Nephron progenitor cell (in vitro differentiated cells): ENCODE results near the gene BBLN.
"Not testable (repeated sequence)": the region's sequence is repeated elsewhere in the genome, so short reads cannot be mapped to it uniquely, and the experiment has no call there.

Source experiments
- DNase-seq: peaks from one replicate; pipeline ENCODE4 v3.0.0; 2021
- H3K27ac Mint-ChIP-seq: 2 replicates; pipeline ENCODE4 v1.8.0; 2021; ENCODE audit warnings: mild to moderate bottlenecking, moderate library complexity, mixed read lengths
- H3K27me3 Mint-ChIP-seq: 2 replicates; pipeline ENCODE4 v1.8.0; 2021; ENCODE audit warnings: mild to moderate bottlenecking, low read depth, mixed read lengths; ENCODE audit not compliant: poor library complexity
- H3K36me3 Mint-ChIP-seq: 2 replicates; pipeline ENCODE4 v1.8.0; 2021; ENCODE audit warnings: low read depth, mixed read lengths
- H3K4me1 Mint-ChIP-seq: 2 replicates; pipeline ENCODE4 v1.8.0; 2021; ENCODE audit warnings: mixed read lengths
- H3K4me3 Mint-ChIP-seq: 2 replicates; pipeline ENCODE4 v1.8.0; 2021; ENCODE audit warnings: mild to moderate bottlenecking, moderate library complexity, mixed read lengths
- H3K9me3 Mint-ChIP-seq: 2 replicates; pipeline ENCODE4 v1.8.0; 2021; ENCODE audit warnings: mild to moderate bottlenecking, moderate library complexity, mixed read lengths
- CTCF ChIP-seq: fragments of 200-600 bp; sonication (generic); IDR thresholded peaks from 2 replicates; pipeline ENCODE4 v1.5.0; 2021; ENCODE audit warnings: antibody characterized with exemption

Gene BBLN

GRCh38 chr9:128175102-128175563, 15.1 kb downstream of the BBLN start:
- TF ChIP-seq CTCF = no peak

DNA sequence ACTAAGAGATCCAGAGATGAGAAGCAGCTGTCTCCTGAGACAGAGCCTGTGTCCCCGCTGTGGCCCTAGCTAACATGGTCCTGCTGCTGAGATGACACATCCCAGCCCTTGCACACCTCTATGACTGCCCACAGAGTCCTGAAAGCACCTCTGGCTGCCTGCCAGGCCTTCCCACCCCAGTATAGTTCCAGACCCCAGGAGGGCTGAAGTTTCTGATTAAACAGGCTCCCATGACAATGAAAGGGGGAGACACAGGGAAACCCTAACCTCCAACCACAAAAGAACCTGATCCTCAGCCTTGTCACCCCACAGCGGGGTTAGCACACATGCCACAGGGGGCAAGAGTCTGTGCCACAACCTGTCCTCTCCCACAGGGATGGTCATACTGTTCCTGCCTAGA, 15.7 kb downstream of the BBLN start:
- no peaks in the 10 kb centered on the region for H3K27me3 Mint-ChIP-seq
- peak overlapping the region; percentile 5 for H3K27ac Mint-ChIP-seq
- peaks cover 2% of the 10 kb centered on the region for H3K4me1 Mint-ChIP-seq
- no peak for DNase-seq
- TF ChIP-seq CTCF = no peak
- no peak overlapping the region for H3K4me3 Mint-ChIP-seq
- peaks cover 60% of the 10 kb centered on the region for H3K36me3 Mint-ChIP-seq
- peaks cover 19% of the 10 kb centered on the region for H3K9me3 Mint-ChIP-seq

More at GRCh38 chr9:128175102-128175563, 15.1 kb downstream of the BBLN start:
- peaks cover 58% of the 10 kb centered on the region for H3K36me3 Mint-ChIP-seq
- H3K4me1 Mint-ChIP-seq = peaks cover 7% of the 10 kb centered on the region
- no peaks in the 10 kb centered on the region for H3K27me3 Mint-ChIP-seq
- H3K9me3 Mint-ChIP-seq = peaks cover 14% of the 10 kb centered on the region
- no peak for DNase-seq
- no peak overlapping the region for H3K4me3 Mint-ChIP-seq
- peak overlapping the region; percentile 5 for H3K27ac Mint-ChIP-seq

DNA sequence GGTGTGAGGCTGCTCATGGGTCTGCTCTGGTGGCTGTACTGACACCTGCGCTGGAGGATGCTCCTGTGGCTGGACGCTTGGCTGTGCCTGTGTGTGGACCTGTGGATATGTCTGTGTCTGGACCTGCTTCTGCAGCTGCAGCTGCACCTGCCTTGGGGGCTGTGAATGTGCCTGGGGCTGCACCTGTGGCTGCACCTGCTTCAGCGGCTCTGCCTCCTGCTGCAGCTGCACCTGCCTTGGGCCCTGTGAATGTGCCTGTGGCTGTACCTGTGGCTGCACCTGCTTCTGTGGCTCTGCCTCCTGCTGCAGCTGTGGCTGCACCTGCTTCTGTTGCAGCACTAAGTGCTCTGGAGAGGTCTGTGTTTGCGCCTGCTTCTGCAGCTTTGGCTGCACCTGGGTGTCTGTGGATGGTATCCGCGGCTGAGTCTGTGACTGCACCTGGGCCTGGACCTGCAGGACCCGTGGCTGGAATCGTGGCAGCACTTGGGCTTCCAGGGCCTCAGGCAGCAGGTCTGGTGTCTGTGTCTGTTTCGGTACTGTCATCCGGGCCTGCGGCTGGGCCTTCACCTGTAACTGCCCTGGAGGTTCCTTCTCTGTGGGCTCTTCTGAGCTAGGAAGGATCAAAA, 18.9 kb downstream of the BBLN start:
- no peak overlapping the region for H3K4me3 Mint-ChIP-seq
- H3K27ac Mint-ChIP-seq = no peak overlapping the region
- H3K36me3 Mint-ChIP-seq = peaks cover 80% of the 10 kb centered on the region
- H3K9me3 Mint-ChIP-seq = peaks cover 30% of the 10 kb centered on the region
- no peak for TF ChIP-seq CTCF
- no peaks in the 10 kb centered on the region for H3K27me3 Mint-ChIP-seq
- DNase-seq = no peak
- H3K4me1 Mint-ChIP-seq = peaks cover 8% of the 10 kb centered on the region

- peaks cover 30% of the 10 kb centered on the region for H3K9me3 Mint-ChIP-seq
- H3K27ac Mint-ChIP-seq = no peak overlapping the region
- H3K4me1 Mint-ChIP-seq = peaks cover 8% of the 10 kb centered on the region
- H3K4me3 Mint-ChIP-seq = no peak overlapping the region
- no peak for TF ChIP-seq CTCF
- no peak for DNase-seq
- no peaks in the 10 kb centered on the region for H3K27me3 Mint-ChIP-seq
- H3K36me3 Mint-ChIP-seq = peaks cover 80% of the 10 kb centered on the region
These were observed 19.9 kb downstream of the BBLN start for GRCh38 chr9:128180001-128180400.

DNA sequence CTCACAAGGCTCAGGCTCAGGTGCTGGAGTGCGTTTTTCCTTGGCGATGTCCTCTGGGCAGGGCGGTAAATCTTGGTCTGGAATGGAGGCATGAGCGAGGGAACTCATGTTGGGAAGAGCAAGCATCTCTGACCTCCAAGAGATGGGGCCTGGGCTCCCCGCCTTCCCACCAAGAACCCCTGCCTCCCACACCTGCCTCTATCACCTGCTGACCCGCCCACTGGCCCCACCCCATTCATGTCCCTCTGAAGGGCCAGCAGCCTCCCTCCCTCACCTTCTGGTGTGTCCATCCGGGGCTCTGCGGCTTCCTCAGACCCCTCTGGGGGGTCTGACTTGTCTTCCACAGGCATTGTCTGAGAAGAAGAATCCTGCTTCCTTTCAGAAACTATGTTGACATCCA, 20.4 kb downstream of the BBLN start:
- Mint-ChIP-seq H3K9me3 (peaks cover 30% of the 10 kb centered on the region), H3K4me1 (peaks cover 8% of the 10 kb centered on the region)
- no peak for TF ChIP-seq CTCF

DNA sequence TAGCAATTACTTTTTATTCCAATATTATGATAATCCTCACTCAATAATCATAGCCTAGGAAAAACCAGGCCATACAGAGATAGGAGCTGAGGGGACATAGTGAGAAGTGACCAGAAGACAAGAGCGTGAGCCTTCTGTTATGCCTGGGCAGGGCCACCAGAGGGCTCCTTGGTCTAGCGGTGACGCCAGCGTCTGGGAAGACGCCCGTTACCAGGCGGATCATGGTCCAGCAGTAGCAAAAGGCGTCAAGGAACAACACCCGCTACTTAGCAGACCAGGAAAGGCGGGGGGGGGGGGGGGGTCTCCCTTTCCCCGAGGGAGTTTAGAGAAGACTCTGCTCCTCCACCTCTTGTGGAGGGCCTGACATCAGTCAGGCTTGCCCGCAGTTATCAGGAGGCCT, 21.4 kb downstream of the BBLN start:
- peaks cover 77% of the 10 kb centered on the region for H3K36me3 Mint-ChIP-seq
- H3K27me3 Mint-ChIP-seq, H3K4me3 Mint-ChIP-seq, H3K27ac Mint-ChIP-seq, H3K4me1 Mint-ChIP-seq: not testable (repeated sequence)
- peak; percentile 58 for DNase-seq
- peak; percentile 39 for TF ChIP-seq CTCF
- H3K9me3 Mint-ChIP-seq = peaks cover 30% of the 10 kb centered on the region

More for the DNA sequence above, 20.4 kb downstream of the BBLN start:
- Mint-ChIP-seq H3K27ac (no peak overlapping the region), H3K4me3 (no peak overlapping the region), H3K36me3 (peaks cover 77% of the 10 kb centered on the region), H3K27me3 (no peaks in the 10 kb centered on the region)
- no peak for DNase-seq
